Neural cell (in vitro differentiated cells): ENCODE results near the gene ZNF407. TPM values are rescaled to one million over a fixed set of nuclear protein-coding genes. Genes with fewer than 3 reads are reported as not detected.

ENCODE experiments used
- H2AFZ ChIP-seq: fragments of 200-600, 300-800 bp; sonication (generic), shearing (Covaris generic); 2 replicates; pipeline ENCODE4 v1.6.0; 2014; ENCODE audit warnings: low read depth, mild to moderate bottlenecking, antibody characterized with exemption, low read length, moderate library complexity
- H3F3A ChIP-seq: fragments of 200-600 bp; shearing (Covaris generic); 2 replicates; pipeline ENCODE4 v1.6.1; 2016; ENCODE audit warnings: mild to moderate bottlenecking, moderate library complexity, mixed read lengths, antibody characterized with exemption, low read length; ENCODE audit not compliant: insufficient read depth, poor library complexity, severe bottlenecking
- H3K27ac ChIP-seq: fragments of 200-600, 300-800 bp; sonication (generic), shearing (Covaris generic); 2 replicates; pipeline ENCODE4 v1.5.1; 2014; ENCODE audit warnings: mild to moderate bottlenecking, low read length, moderate library complexity
- H3K27me3 ChIP-seq: fragments of 300-800, 200-600 bp; sonication (generic), shearing (Covaris generic); 2 replicates; pipeline ENCODE4 v1.6.0; 2014; ENCODE audit warnings: mild to moderate bottlenecking, low read depth, low read length, moderate library complexity; ENCODE audit not compliant: insufficient read depth
- H3K36me3 ChIP-seq: fragments of 300-800, 200-600 bp; sonication (generic), shearing (Covaris generic); 2 replicates; pipeline ENCODE4 v1.5.1; 2014; ENCODE audit warnings: mild to moderate bottlenecking, antibody characterized with exemption, low read length, moderate library complexity; ENCODE audit not compliant: insufficient read depth
- H3K4me2 ChIP-seq: fragments of 300-800, 200-600 bp; sonication (generic), shearing (Covaris generic); 2 replicates; pipeline ENCODE4 v1.6.0; 2014; ENCODE audit warnings: mild to moderate bottlenecking, low read length
- H3K4me3 ChIP-seq: fragments of 300-800, 200-600 bp; sonication (generic), shearing (Covaris generic); 2 replicates; pipeline ENCODE4 v1.5.1; 2014; ENCODE audit warnings: mild to moderate bottlenecking, low read length, moderate library complexity
- H3K79me2 ChIP-seq: fragments of 200-600 bp; shearing (Covaris generic); replicated peaks from 2 replicates; pipeline ENCODE4 v1.6.0; 2014; ENCODE audit warnings: mild to moderate bottlenecking, low read length, moderate library complexity; ENCODE audit not compliant: insufficient read depth
- H3K9ac ChIP-seq: fragments of 300-800, 200-600 bp; sonication (generic), shearing (Covaris generic); 2 replicates; pipeline ENCODE4 v1.6.1; 2016; ENCODE audit warnings: mild to moderate bottlenecking, low read length, mixed read lengths
- H3K9me2 ChIP-seq: fragments of 200-600 bp; shearing (Covaris generic); 2 replicates; pipeline ENCODE4 v1.6.1; 2016; ENCODE audit warnings: mild to moderate bottlenecking, low read length, mixed read lengths; ENCODE audit not compliant: insufficient read depth
- H3K9me3 ChIP-seq: fragments of 200-600, 300-800 bp; sonication (generic), shearing (Covaris generic); 2 replicates; pipeline ENCODE4 v1.6.1; 2016; ENCODE audit warnings: mild to moderate bottlenecking, mixed run types, low read length, moderate library complexity, mixed read lengths
- H4K20me1 ChIP-seq: fragments of 200-600 bp; shearing (Covaris generic); 2 replicates; pipeline ENCODE4 v1.6.1; 2016; ENCODE audit warnings: mild to moderate bottlenecking, mixed run types; ENCODE audit not compliant: insufficient read depth
- CTCF ChIP-seq: fragments of 450-650 bp; IDR thresholded peaks from 2 replicates; pipeline ENCODE4 v1.5.1; 2014; ENCODE audit warnings: antibody characterized with exemption, mild to moderate bottlenecking, moderate library complexity; ENCODE audit not compliant: poor library complexity, severe bottlenecking
- EP300 ChIP-seq: fragments of 450-650 bp; conservative IDR thresholded peaks from 2 replicates; pipeline ENCODE4 v1.6.1; 2014; ENCODE audit warnings: antibody characterized with exemption, mild to moderate bottlenecking, moderate library complexity; ENCODE audit not compliant: poor library complexity, severe bottlenecking
- EZH2 ChIP-seq: fragments of 200-600, 300-800 bp; shearing (Covaris generic), sonication (generic); IDR thresholded peaks from 2 replicates; pipeline ENCODE4 v1.6.1; 2014; ENCODE audit warnings: antibody characterized with exemption, low read length, borderline replicate concordance, mild to moderate bottlenecking; ENCODE audit not compliant: insufficient read depth, poor library complexity, severe bottlenecking
- MXI1 ChIP-seq: fragments of 450-650 bp; conservative IDR thresholded peaks from 2 replicates; pipeline ENCODE4 v1.6.1; 2014; ENCODE audit warnings: antibody characterized with exemption, mild to moderate bottlenecking; ENCODE audit not compliant: poor library complexity, severe bottlenecking
- POLR2AphosphoS5 ChIP-seq: IDR thresholded peaks from 2 replicates; pipeline ENCODE4 v1.6.1; 2012
- RAD21 ChIP-seq: fragments of 450-650 bp; conservative IDR thresholded peaks from 2 replicates; pipeline ENCODE4 v1.6.1; 2014; ENCODE audit warnings: antibody characterized with exemption, mild to moderate bottlenecking, moderate library complexity
- REST ChIP-seq: IDR thresholded peaks from 2 replicates; pipeline ENCODE4 v1.6.1; 2012; ENCODE audit warnings: borderline replicate concordance
- SMC3 ChIP-seq: fragments of 450-650 bp; conservative IDR thresholded peaks from 2 replicates; pipeline ENCODE4 v1.6.1; 2014; ENCODE audit warnings: antibody characterized with exemption, mild to moderate bottlenecking, moderate library complexity; ENCODE audit not compliant: poor library complexity
- TAF1 ChIP-seq: IDR thresholded peaks from 2 replicates; pipeline ENCODE4 v1.6.1; 2012; ENCODE audit warnings: low read depth
- polyA plus RNA-seq: library from polyadenylated mRNA; depleted of rRNA; stranded (reverse); fragments of >200 nt; gene quantifications from 2 replicates; pipeline ENCODE4 v1.2.3, GENCODE V29; 2014

The ZNF407 gene
- polyA plus RNA-seq, 1 donor from 2014 or later = 2.9 TPM

GRCh38 chr18:74799542-74799941 lies 201.9 kb downstream of the ZNF407 start (continued):
- TF ChIP-seq CTCF = no peak

- no peak overlapping the region for H3K4me2 ChIP-seq
- H3K79me2 ChIP-seq = no peaks in the 10 kb centered on the region
- H4K20me1 ChIP-seq = no peaks in the 10 kb centered on the region
- no peak overlapping the region for H2AFZ ChIP-seq
- H3K9ac ChIP-seq = no peak overlapping the region
- H3K9me3 ChIP-seq = no peaks in the 10 kb centered on the region
- TF ChIP-seq MXI1 (no peak), REST (no peak), SMC3 (no peak), EP300 (no peak), CTCF (no peak), RAD21 (no peak), EZH2 (no peak), TAF1 (no peak), POLR2AphosphoS5 (no peak)
- H3K4me3 ChIP-seq = no peak overlapping the region
- H3K9me2 ChIP-seq = no peaks in the 10 kb centered on the region
- no peak overlapping the region for H3K27ac ChIP-seq
- no peaks in the 10 kb centered on the region for H3K27me3 ChIP-seq
- H3K36me3 ChIP-seq = no peaks in the 10 kb centered on the region
- no peaks in the 10 kb centered on the region for H3F3A ChIP-seq
These were observed 202.4 kb downstream of the ZNF407 start for GRCh38 chr18:74800098-74800497.

- H3K9ac ChIP-seq = no peak overlapping the region
- no peak overlapping the region for H3K4me2 ChIP-seq
- H3K9me2 ChIP-seq = no peaks in the 10 kb centered on the region
- H3K27ac ChIP-seq = no peak overlapping the region
- no peak overlapping the region for H2AFZ ChIP-seq
- H3F3A ChIP-seq = no peaks in the 10 kb centered on the region
- H4K20me1 ChIP-seq = no peaks in the 10 kb centered on the region
- H3K79me2 ChIP-seq = no peaks in the 10 kb centered on the region
- H3K36me3 ChIP-seq = no peaks in the 10 kb centered on the region
- TF ChIP-seq REST = no peak
- TF ChIP-seq TAF1 = no peak
- TF ChIP-seq MXI1 = no peak
- TF ChIP-seq SMC3 = no peak
- TF ChIP-seq CTCF = no peak
- no peak for TF ChIP-seq POLR2AphosphoS5
- TF ChIP-seq RAD21 = no peak
- H3K4me3 ChIP-seq = no peak overlapping the region
- no peaks in the 10 kb centered on the region for H3K9me3 ChIP-seq
- H3K27me3 ChIP-seq = no peaks in the 10 kb centered on the region
These were observed 205.4 kb downstream of the ZNF407 start for GRCh38 chr18:74803117-74803516.
